ENCODE results near the gene GPN2.
A peak's percentile ranks its signal among the peaks of the same experiment; 100 is the strongest.

The GPN2 gene

DNA sequence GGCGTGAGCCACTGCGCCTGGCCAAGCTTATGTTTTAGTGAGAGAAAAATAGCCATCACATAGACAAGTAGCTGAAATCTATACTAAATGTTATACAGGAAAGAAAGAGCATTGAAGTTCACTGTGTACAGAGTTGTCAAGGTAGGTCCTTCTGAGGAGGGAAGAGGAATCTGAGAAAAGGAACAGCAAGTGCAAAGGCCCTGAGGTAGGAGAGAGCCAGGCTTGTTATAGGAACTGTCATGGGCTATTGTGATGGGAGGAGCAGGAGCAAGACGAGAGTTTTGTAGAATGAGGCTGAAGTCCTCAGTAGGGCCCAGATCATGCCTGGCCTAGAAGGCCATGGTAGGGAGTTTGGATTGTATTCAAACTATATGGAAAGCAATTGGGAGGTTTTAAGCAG is 59.0 kb downstream of the GPN2 start:
- Histone ChIP-seq H2AFZ (ENCODE audit: low read length) (no peak overlapping the region), H3K27me3 (replicated peaks; ENCODE audit: insufficient read depth, low read length) (no peaks in the 10 kb centered on the region), H3K36me3 (replicated peaks; ENCODE audit: insufficient read depth, low read length) (no peaks in the 10 kb centered on the region), H3K4me2 (ENCODE audit: low read depth, low read length) (no peak overlapping the region), H3K27ac (ENCODE audit: low read length) (no peak overlapping the region), H3K4me1 (ENCODE audit: low read length) (peaks cover 50% of the 10 kb centered on the region), H3K79me2 (ENCODE audit: low read length) (peaks cover 83% of the 10 kb centered on the region), H3K9me2 (replicated peaks; ENCODE audit: insufficient read depth, low read length) (no peaks in the 10 kb centered on the region), H3K9ac (ENCODE audit: low read length) (no peak overlapping the region), H3F3A (ENCODE audit: insufficient read depth, low read length) (peaks cover 31% of the 10 kb centered on the region), H3K9me3 (replicated peaks; ENCODE audit: insufficient read depth, low read length) (no peaks in the 10 kb centered on the region), H3K4me3 (ENCODE audit: low read length) (no peak overlapping the region), H4K20me1 (ENCODE audit: insufficient read depth, low read length) (no peaks in the 10 kb centered on the region)
- no peak for DNase-seq
- TF ChIP-seq EZH2phosphoT487 (IDR thresholded peaks at IDR 0.05; ENCODE audit: low read length) (no peak), EZH2 (optimal IDR thresholded peaks at IDR 0.05; ENCODE audit: low read depth, low read length) (no peak)
- TF ChIP-seq, protein P1, sequence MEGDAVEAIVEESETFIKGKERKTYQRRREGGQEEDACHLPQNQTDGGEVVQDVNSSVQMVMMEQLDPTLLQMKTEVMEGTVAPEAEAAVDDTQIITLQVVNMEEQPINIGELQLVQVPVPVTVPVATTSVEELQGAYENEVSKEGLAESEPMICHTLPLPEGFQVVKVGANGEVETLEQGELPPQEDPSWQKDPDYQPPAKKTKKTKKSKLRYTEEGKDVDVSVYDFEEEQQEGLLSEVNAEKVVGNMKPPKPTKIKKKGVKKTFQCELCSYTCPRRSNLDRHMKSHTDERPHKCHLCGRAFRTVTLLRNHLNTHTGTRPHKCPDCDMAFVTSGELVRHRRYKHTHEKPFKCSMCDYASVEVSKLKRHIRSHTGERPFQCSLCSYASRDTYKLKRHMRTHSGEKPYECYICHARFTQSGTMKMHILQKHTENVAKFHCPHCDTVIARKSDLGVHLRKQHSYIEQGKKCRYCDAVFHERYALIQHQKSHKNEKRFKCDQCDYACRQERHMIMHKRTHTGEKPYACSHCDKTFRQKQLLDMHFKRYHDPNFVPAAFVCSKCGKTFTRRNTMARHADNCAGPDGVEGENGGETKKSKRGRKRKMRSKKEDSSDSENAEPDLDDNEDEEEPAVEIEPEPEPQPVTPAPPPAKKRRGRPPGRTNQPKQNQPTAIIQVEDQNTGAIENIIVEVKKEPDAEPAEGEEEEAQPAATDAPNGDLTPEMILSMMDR (IDR thresholded peaks at IDR 0.05; ENCODE audit: low read length): no peak

DNA sequence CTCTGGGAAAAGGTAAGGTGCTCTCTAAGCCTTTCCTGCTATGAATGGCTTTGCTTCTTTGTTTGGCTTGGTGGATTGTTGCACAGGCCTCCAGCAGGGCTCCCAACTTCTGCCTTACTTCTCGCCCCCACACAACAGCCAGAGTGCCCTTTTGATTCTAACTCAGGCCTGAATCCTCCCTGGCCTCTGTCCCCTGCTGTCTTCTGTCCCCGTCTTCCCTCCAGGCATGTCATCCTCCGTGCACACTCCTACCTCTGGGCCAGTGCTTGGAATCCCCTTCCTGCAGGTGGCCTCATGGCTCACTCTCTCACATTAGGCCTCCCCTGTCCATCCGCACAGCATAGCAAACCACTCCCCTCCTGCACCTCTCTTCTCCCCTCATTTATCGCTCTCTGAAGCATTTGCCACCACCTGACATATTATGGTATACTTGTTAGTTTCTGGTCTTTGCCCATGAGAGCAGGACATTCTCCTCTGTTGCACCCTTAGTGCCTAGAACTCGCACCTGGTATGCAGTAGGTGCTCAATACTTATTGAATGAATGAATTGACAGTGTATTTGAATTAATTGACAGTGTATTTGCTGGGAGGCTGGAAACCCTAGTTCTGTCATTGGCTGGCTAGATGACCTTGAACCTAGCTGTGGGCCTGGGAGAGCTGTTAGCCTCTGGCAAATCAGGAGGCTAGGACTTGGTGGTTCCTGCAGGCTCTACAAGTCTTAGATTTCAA is 60.7 kb downstream of the GPN2 start:
- Histone ChIP-seq H3K79me2 (ENCODE audit: low read length) (peaks cover 69% of the 10 kb centered on the region), H3K4me1 (ENCODE audit: low read length) (peaks cover 50% of the 10 kb centered on the region), H3K36me3 (replicated peaks; ENCODE audit: insufficient read depth, low read length) (no peaks in the 10 kb centered on the region), H3F3A (ENCODE audit: insufficient read depth, low read length) (peaks cover 29% of the 10 kb centered on the region), H3K27me3 (replicated peaks; ENCODE audit: insufficient read depth, low read length) (no peaks in the 10 kb centered on the region), H3K9ac (ENCODE audit: low read length) (no peak overlapping the region; the same call in 1 of the 2 replicates), H3K27ac (ENCODE audit: low read length) (peak overlapping the region; percentile 33; the same call in 1 of the 2 replicates), H3K4me2 (ENCODE audit: low read depth, low read length) (peak overlapping the region; percentile 56), H4K20me1 (ENCODE audit: insufficient read depth, low read length) (no peaks in the 10 kb centered on the region), H3K9me3 (replicated peaks; ENCODE audit: insufficient read depth, low read length) (no peaks in the 10 kb centered on the region), H3K9me2 (replicated peaks; ENCODE audit: insufficient read depth, low read length) (no peaks in the 10 kb centered on the region), H3K4me3 (ENCODE audit: low read length) (no peak overlapping the region), H2AFZ (ENCODE audit: low read length) (no peak overlapping the region)
- no peak for DNase-seq
- TF ChIP-seq, protein P1 (IDR thresholded peaks at IDR 0.05; ENCODE audit: low read length): no peak
- no peak for TF ChIP-seq EZH2 (optimal IDR thresholded peaks at IDR 0.05; ENCODE audit: low read depth, low read length)
- TF ChIP-seq EZH2phosphoT487 (IDR thresholded peaks at IDR 0.05; ENCODE audit: low read length): no peak

DNA sequence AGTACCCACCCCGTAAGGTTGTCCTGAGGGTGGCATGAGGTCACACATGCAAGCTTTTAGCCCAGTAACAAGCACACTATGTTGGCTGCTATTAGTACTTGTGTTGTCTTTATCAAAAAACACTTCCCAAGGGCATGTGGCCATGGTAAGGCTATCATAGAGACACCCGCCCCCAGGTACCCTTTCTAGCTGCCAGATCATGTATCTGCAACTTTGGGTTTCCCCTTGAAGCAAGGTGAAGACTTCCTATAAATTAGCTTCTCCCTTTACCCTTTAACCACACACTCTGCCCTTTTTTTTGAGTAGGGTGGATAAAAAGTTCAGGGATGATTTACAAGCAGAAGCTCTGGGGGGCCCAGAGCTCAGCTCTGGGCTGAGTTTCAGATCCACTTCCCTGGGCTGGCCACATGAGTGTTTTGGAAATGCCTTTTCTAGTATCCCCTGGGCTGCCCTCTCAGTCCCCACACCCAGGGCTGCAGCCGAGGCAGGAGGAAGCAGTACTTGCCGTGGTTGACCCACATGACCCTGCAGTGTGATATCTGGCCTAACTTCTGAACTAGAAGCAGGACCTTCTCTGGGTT is 61.6 kb downstream of the GPN2 start:
- H3K9me3 ChIP-seq (replicated peaks; ENCODE audit: insufficient read depth, low read length): no peaks in the 10 kb centered on the region
- H3K9ac ChIP-seq (ENCODE audit: low read length): no peak overlapping the region; the same call in 1 of the 2 replicates
- H3K27me3 ChIP-seq (replicated peaks; ENCODE audit: insufficient read depth, low read length): no peaks in the 10 kb centered on the region
- H3K36me3 ChIP-seq (replicated peaks; ENCODE audit: insufficient read depth, low read length): no peaks in the 10 kb centered on the region
- no peak for DNase-seq
- H3K4me3 ChIP-seq (ENCODE audit: low read length): peak overlapping the region; percentile 43; the same call in 1 of the 2 replicates
- H2AFZ ChIP-seq (ENCODE audit: low read length): no peak overlapping the region
- H4K20me1 ChIP-seq (ENCODE audit: insufficient read depth, low read length): no peaks in the 10 kb centered on the region
- H3K9me2 ChIP-seq (replicated peaks; ENCODE audit: insufficient read depth, low read length): no peaks in the 10 kb centered on the region
- no peak for TF ChIP-seq EZH2phosphoT487 (IDR thresholded peaks at IDR 0.05; ENCODE audit: low read length)
- no peak for TF ChIP-seq EZH2 (optimal IDR thresholded peaks at IDR 0.05; ENCODE audit: low read depth, low read length)
- TF ChIP-seq, protein P1 (IDR thresholded peaks at IDR 0.05; ENCODE audit: low read length): no peak
- peaks cover 65% of the 10 kb centered on the region for H3K79me2 ChIP-seq (ENCODE audit: low read length)
- H3K4me2 ChIP-seq (ENCODE audit: low read depth, low read length): peak overlapping the region; percentile 56
- peaks cover 23% of the 10 kb centered on the region for H3F3A ChIP-seq (ENCODE audit: insufficient read depth, low read length)
- H3K27ac ChIP-seq (ENCODE audit: low read length): peak overlapping the region; percentile 33; the same call in 1 of the 2 replicates
- peaks cover 44% of the 10 kb centered on the region for H3K4me1 ChIP-seq (ENCODE audit: low read length)
